ENCODE results near the gene C20orf96. TPM values are rescaled to one million over a fixed set of nuclear protein-coding genes. Genes with fewer than 3 reads are reported as not detected.

C20orf96 gene
- total and polyA plus RNA-seq, 2 experiments from 2014 or later: 0.32 to 4.5 TPM

GRCh38 chr20:313402-313801 lies 22.9 kb upstream of the C20orf96 start:
- H3K9me3 ChIP-seq (ENCODE audit: low read depth): no peaks in the 10 kb centered on the region
- in situ Hi-C loops (cut with MboI): no loop called here

GRCh38 chr20:312866-313265 lies 22.3 kb upstream of the C20orf96 start:
- Histone ChIP-seq H4K20me1 (ENCODE audit: insufficient read depth) (no peaks in the 10 kb centered on the region), H3K27me3 (replicated peaks; ENCODE audit: insufficient read depth) (no peaks in the 10 kb centered on the region), H3K9me3 (ENCODE audit: low read depth) (no peaks in the 10 kb centered on the region), H2AFZ (no peak overlapping the region), H3F3A (ENCODE audit: insufficient read depth) (peaks cover 21% of the 10 kb centered on the region; the same call in 1 of the 2 replicates), H3K36me3 (ENCODE audit: low read depth) (no peaks in the 10 kb centered on the region), H3K27ac (no peak overlapping the region), H3K79me2 (ENCODE audit: insufficient read depth) (no peaks in the 10 kb centered on the region), H3K4me3 (no peak overlapping the region), H3K9ac (no peak overlapping the region), H3K4me2 (ENCODE audit: unreplicated experiment) (no peak overlapping the region), H3K4me1 (ENCODE audit: insufficient read depth) (peaks cover 32% of the 10 kb centered on the region), H3K9me2 (ENCODE audit: insufficient read depth) (no peaks in the 10 kb centered on the region)
- no peak for DNase-seq
- WGBS, 2 experiments (ENCODE audit: low coverage in 1 of 2, low lambda C conversion rate in 2 of 2, missing lambda C conversion rate in 2 of 2): 85 to 86% methylated on average over 1 of the region's 1 CpG
- TF ChIP-seq EZH2 (IDR thresholded peaks at IDR 0.05; ENCODE audit: insufficient read depth, poor library complexity, severe bottlenecking): no peak
- TF ChIP-seq EZH2phosphoT487 (IDR thresholded peaks at IDR 0.05; ENCODE audit: insufficient read depth, low read depth): no peak
- in situ Hi-C loops (cut with MboI): no loop called here

More at GRCh38 chr20:313402-313801, 22.9 kb upstream of the C20orf96 start:
- WGBS, 2 experiments (ENCODE audit: low coverage in 1 of 2, low lambda C conversion rate in 2 of 2, missing lambda C conversion rate in 2 of 2): 80 to 85% methylated on average over 5 of the region's 5 CpGs
- Histone ChIP-seq H3K27ac (no peak overlapping the region), H3K4me2 (ENCODE audit: unreplicated experiment) (no peak overlapping the region), H3K4me1 (ENCODE audit: insufficient read depth) (peaks cover 32% of the 10 kb centered on the region), H3K27me3 (replicated peaks; ENCODE audit: insufficient read depth) (no peaks in the 10 kb centered on the region), H3F3A (ENCODE audit: insufficient read depth) (peaks cover 21% of the 10 kb centered on the region; the same call in 1 of the 2 replicates), H3K9ac (no peak overlapping the region), H3K4me3 (no peak overlapping the region), H4K20me1 (ENCODE audit: insufficient read depth) (no peaks in the 10 kb centered on the region), H3K36me3 (ENCODE audit: low read depth) (no peaks in the 10 kb centered on the region), H3K9me2 (ENCODE audit: insufficient read depth) (no peaks in the 10 kb centered on the region), H2AFZ (no peak overlapping the region), H3K79me2 (ENCODE audit: insufficient read depth) (no peaks in the 10 kb centered on the region)
- TF ChIP-seq EZH2phosphoT487 (IDR thresholded peaks at IDR 0.05; ENCODE audit: insufficient read depth, low read depth): no peak
- TF ChIP-seq EZH2 (IDR thresholded peaks at IDR 0.05; ENCODE audit: insufficient read depth, poor library complexity, severe bottlenecking): no peak
- DNase-seq: no peak

DNA sequence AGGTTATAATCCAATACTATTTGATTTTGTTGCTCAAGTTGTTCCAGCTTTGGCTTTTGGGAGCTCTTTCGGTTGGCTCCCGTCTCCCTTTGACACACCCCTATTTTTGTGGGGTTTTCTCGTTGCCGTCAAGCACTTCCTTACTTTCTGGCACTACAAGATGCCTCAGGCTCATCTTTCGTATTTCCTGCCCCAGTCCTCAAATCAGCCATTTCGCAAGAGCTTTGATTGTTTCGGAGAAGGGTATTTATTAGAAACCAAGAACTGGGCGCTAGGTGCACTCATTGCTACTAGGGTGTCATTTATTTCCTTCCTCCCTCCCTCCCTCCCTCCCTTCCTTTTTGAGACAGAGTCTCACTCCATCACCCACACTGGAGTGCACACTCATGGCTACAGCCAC lies 21.5 kb upstream of the C20orf96 start:
- 94% methylated on average over 8 of the region's 8 CpGs for WGBS, 2 experiments (ENCODE audit: low coverage in 1 of 2, low lambda C conversion rate in 2 of 2, missing lambda C conversion rate in 2 of 2)
- H3K36me3 ChIP-seq (ENCODE audit: low read depth): no peaks in the 10 kb centered on the region
- DNase-seq: no peak
- H4K20me1 ChIP-seq (ENCODE audit: insufficient read depth): no peaks in the 10 kb centered on the region
- no peak overlapping the region for H3K9ac ChIP-seq
- no peaks in the 10 kb centered on the region for H3K9me3 ChIP-seq (ENCODE audit: low read depth)
- no peak overlapping the region for H3K4me2 ChIP-seq (ENCODE audit: unreplicated experiment)
- H2AFZ ChIP-seq: no peak overlapping the region
- H3K27me3 ChIP-seq (replicated peaks; ENCODE audit: insufficient read depth): no peaks in the 10 kb centered on the region
- TF ChIP-seq EZH2 (IDR thresholded peaks at IDR 0.05; ENCODE audit: insufficient read depth, poor library complexity, severe bottlenecking) (no peak), EZH2phosphoT487 (IDR thresholded peaks at IDR 0.05; ENCODE audit: insufficient read depth, low read depth) (no peak)
- peaks cover 32% of the 10 kb centered on the region for H3K4me1 ChIP-seq (ENCODE audit: insufficient read depth)
- H3K79me2 ChIP-seq (ENCODE audit: insufficient read depth): no peaks in the 10 kb centered on the region
- no peak overlapping the region for H3K4me3 ChIP-seq
- no peaks in the 10 kb centered on the region for H3K9me2 ChIP-seq (ENCODE audit: insufficient read depth)
- peaks cover 21% of the 10 kb centered on the region; the same call in 1 of the 2 replicates for H3F3A ChIP-seq (ENCODE audit: insufficient read depth)
- H3K27ac ChIP-seq: no peak overlapping the region
- in situ Hi-C loops (cut with MboI): no loop called here

DNA sequence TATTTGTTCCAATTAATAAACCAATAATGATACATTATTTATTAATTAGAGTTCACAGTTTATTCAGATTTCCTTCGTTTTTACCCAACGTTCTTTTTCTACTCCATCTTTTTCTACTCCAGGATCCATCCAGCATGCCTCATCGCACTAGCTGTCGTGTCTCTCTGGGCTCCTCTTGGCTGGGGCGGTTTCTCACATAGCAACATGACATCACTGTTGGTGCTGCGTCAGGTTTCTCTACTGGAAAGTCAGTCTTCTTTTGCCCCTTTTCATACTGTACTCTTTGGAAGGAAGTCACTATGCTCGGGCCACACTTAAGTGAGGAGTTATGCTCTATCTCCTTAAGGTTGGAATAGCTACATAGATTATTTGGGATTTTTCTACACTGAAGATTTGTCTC lies 21.1 kb upstream of the C20orf96 start:
- H3K27me3 ChIP-seq (replicated peaks; ENCODE audit: insufficient read depth): no peaks in the 10 kb centered on the region
- H3K9me3 ChIP-seq (ENCODE audit: low read depth): no peaks in the 10 kb centered on the region
- H3K4me2 ChIP-seq (ENCODE audit: unreplicated experiment): no peak overlapping the region
- H3K4me3 ChIP-seq: no peak overlapping the region
- no peaks in the 10 kb centered on the region for H3K9me2 ChIP-seq (ENCODE audit: insufficient read depth)
- H3K9ac ChIP-seq: no peak overlapping the region
- 70 to 76% methylated on average over 7 of the region's 7 CpGs for WGBS, 2 experiments (ENCODE audit: low coverage in 1 of 2, low lambda C conversion rate in 2 of 2, missing lambda C conversion rate in 2 of 2)
- no peak overlapping the region for H2AFZ ChIP-seq
- in situ Hi-C loops (cut with MboI): no loop called here
- DNase-seq: no peak
- TF ChIP-seq EZH2phosphoT487 (IDR thresholded peaks at IDR 0.05; ENCODE audit: insufficient read depth, low read depth) (no peak), EZH2 (IDR thresholded peaks at IDR 0.05; ENCODE audit: insufficient read depth, poor library complexity, severe bottlenecking) (no peak)
- H3K79me2 ChIP-seq (ENCODE audit: insufficient read depth): no peaks in the 10 kb centered on the region
- H3K27ac ChIP-seq: no peak overlapping the region
- H3K36me3 ChIP-seq (ENCODE audit: low read depth): no peaks in the 10 kb centered on the region
- peaks cover 31% of the 10 kb centered on the region for H3K4me1 ChIP-seq (ENCODE audit: insufficient read depth)
- H4K20me1 ChIP-seq (ENCODE audit: insufficient read depth): no peaks in the 10 kb centered on the region
- peaks cover 21% of the 10 kb centered on the region; the same call in 1 of the 2 replicates for H3F3A ChIP-seq (ENCODE audit: insufficient read depth)

GRCh38 chr20:310645-311044 lies 20.1 kb upstream of the C20orf96 start:
- Histone ChIP-seq H3K27me3 (replicated peaks; ENCODE audit: insufficient read depth) (no peaks in the 10 kb centered on the region), H2AFZ (peak overlapping the region; percentile 49), H3K79me2 (ENCODE audit: insufficient read depth) (no peaks in the 10 kb centered on the region), H3K9me3 (ENCODE audit: low read depth) (no peaks in the 10 kb centered on the region), H3K4me1 (ENCODE audit: insufficient read depth) (peaks cover 23% of the 10 kb centered on the region), H3K27ac (peak overlapping the region; percentile 96), H3K4me2 (ENCODE audit: unreplicated experiment) (peak overlapping the region; percentile 87), H3K9ac (peak overlapping the region; percentile 39), H3F3A (ENCODE audit: insufficient read depth) (peaks cover 17% of the 10 kb centered on the region; the same call in 1 of the 2 replicates), H4K20me1 (ENCODE audit: insufficient read depth) (no peaks in the 10 kb centered on the region), H3K36me3 (ENCODE audit: low read depth) (no peaks in the 10 kb centered on the region), H3K9me2 (ENCODE audit: insufficient read depth) (no peaks in the 10 kb centered on the region), H3K4me3 (peak overlapping the region; percentile 41; the same call in 1 of the 2 replicates)
- WGBS, 2 experiments (ENCODE audit: low coverage in 1 of 2, low lambda C conversion rate in 2 of 2, missing lambda C conversion rate in 2 of 2): 4% methylated on average over 7 of the region's 7 CpGs
- in situ Hi-C loops (cut with MboI): no loop called here
- TF ChIP-seq EZH2 (IDR thresholded peaks at IDR 0.05; ENCODE audit: insufficient read depth, poor library complexity, severe bottlenecking): no peak
- no peak for TF ChIP-seq EZH2phosphoT487 (IDR thresholded peaks at IDR 0.05; ENCODE audit: insufficient read depth, low read depth)
- no peak for DNase-seq

All from GM23248 (cell line).